ENCODE measurements around the gene CGNL1.

Gene CGNL1

GRCh38 chr15:57519806-57520205 lies 143.5 kb downstream of the CGNL1 start:
- H4K20me1 ChIP-seq: no peaks in the 10 kb centered on the region
- no peak overlapping the region for H3K27ac ChIP-seq
- H3K36me3 ChIP-seq: no peaks in the 10 kb centered on the region
- no peaks in the 10 kb centered on the region for H3K27me3 ChIP-seq
- no peaks in the 10 kb centered on the region for H3K9me3 ChIP-seq (replicated peaks in 1 of 11)
- H3K4me1 ChIP-seq: peaks cover 0 to 4% (median 0%) of the 10 kb centered on the region in 10 experiments; a peak in 2 of 20 replicates
- no peak overlapping the region for H3K4me3 ChIP-seq
- no peak overlapping the region for H3K9ac ChIP-seq
- no peak overlapping the region for H3K4me2 ChIP-seq
- no peak for TF ChIP-seq Cebpa-rat (IDR thresholded peaks at IDR 0.05)

GRCh38 chr15:57521503-57521902 lies 145.2 kb downstream of the CGNL1 start:
- Histone ChIP-seq H4K20me1 (no peaks in the 10 kb centered on the region), H3K27me3 (no peaks in the 10 kb centered on the region), H3K9ac (no peak overlapping the region), H3K4me3 (no peak overlapping the region), H3K4me1 (peaks cover 0 to 4% (median 0%) of the 10 kb centered on the region in 10 experiments; a peak in 4 of 20 replicates), H3K4me2 (no peak overlapping the region), H3K36me3 (no peaks in the 10 kb centered on the region), H3K9me3 (replicated peaks in 1 of 11) (no peaks in the 10 kb centered on the region), H3K27ac (no peak overlapping the region)
- TF ChIP-seq Cebpa-rat (IDR thresholded peaks at IDR 0.05): no peak

- Histone ChIP-seq H3K27ac (no peak overlapping the region), H3K36me3 (no peaks in the 10 kb centered on the region), H3K4me2 (no peak overlapping the region), H3K27me3 (no peaks in the 10 kb centered on the region), H3K4me3 (no peak overlapping the region), H3K9ac (no peak overlapping the region), H3K9me3 (replicated peaks in 1 of 11) (no peaks in the 10 kb centered on the region), H3K4me1 (peaks cover 0 to 10% (median 6%) of the 10 kb centered on the region in 10 experiments; a peak in 17 of 20 replicates), H4K20me1 (no peaks in the 10 kb centered on the region)
- TF ChIP-seq Cebpa-rat (IDR thresholded peaks at IDR 0.05): no peak
Measured at GRCh38 chr15:57522148-57522547, 145.8 kb downstream of the CGNL1 start.

- no peaks in the 10 kb centered on the region for H3K9me3 ChIP-seq (replicated peaks in 1 of 11)
- no peak overlapping the region for H3K9ac ChIP-seq
- H3K4me3 ChIP-seq: no peak overlapping the region
- no peak overlapping the region for H3K27ac ChIP-seq
- H3K4me2 ChIP-seq: no peak overlapping the region
- no peaks in the 10 kb centered on the region for H4K20me1 ChIP-seq
- TF ChIP-seq Cebpa-rat (IDR thresholded peaks at IDR 0.05): no peak
- H3K4me1 ChIP-seq: peaks cover 0 to 12% (median 8%) of the 10 kb centered on the region in 10 experiments; a peak in 17 of 20 replicates
- no peaks in the 10 kb centered on the region for H3K36me3 ChIP-seq
- H3K27me3 ChIP-seq: no peaks in the 10 kb centered on the region
Measured at GRCh38 chr15:57525581-57525980, 149.3 kb downstream of the CGNL1 start.

- no peak for TF ChIP-seq Cebpa-rat (IDR thresholded peaks at IDR 0.05)
- Histone ChIP-seq H3K27ac (no peak overlapping the region), H3K36me3 (no peaks in the 10 kb centered on the region), H3K9me3 (replicated peaks in 1 of 11) (no peaks in the 10 kb centered on the region), H4K20me1 (no peaks in the 10 kb centered on the region), H3K4me1 (peaks cover 0 to 12% (median 8%) of the 10 kb centered on the region in 10 experiments; a peak in 17 of 20 replicates), H3K27me3 (no peaks in the 10 kb centered on the region), H3K9ac (no peak overlapping the region), H3K4me3 (no peak overlapping the region), H3K4me2 (no peak overlapping the region)
Measured at GRCh38 chr15:57526076-57526475, 149.8 kb downstream of the CGNL1 start.

GRCh38 chr15:57526615-57527014 lies 150.3 kb downstream of the CGNL1 start:
- Histone ChIP-seq H3K27ac (no peak overlapping the region), H3K4me3 (no peak overlapping the region), H3K27me3 (no peaks in the 10 kb centered on the region), H3K9ac (no peak overlapping the region), H3K4me1 (peaks cover 0 to 12% (median 8%) of the 10 kb centered on the region in 10 experiments; a peak in 17 of 20 replicates), H3K36me3 (no peaks in the 10 kb centered on the region), H3K9me3 (replicated peaks in 1 of 11) (no peaks in the 10 kb centered on the region), H3K4me2 (peak overlapping the region in 6 of 11 experiments; percentile 28 to 58 (median 44); a peak in 5 of 22 replicates), H4K20me1 (no peaks in the 10 kb centered on the region)
- TF ChIP-seq Cebpa-rat (IDR thresholded peaks at IDR 0.05): no peak

GRCh38 chr15:57527382-57528091 lies 151.2 kb downstream of the CGNL1 start:
- Histone ChIP-seq H3K9ac (no peak overlapping the region), H3K27ac (0 out of 22 replicates have a peak overlapping the region, but pooled peaks of 1 of the 11 experiments have one; percentile 16), H4K20me1 (no peaks in the 10 kb centered on the region), H3K4me3 (no peak overlapping the region), H3K4me2 (peak overlapping the region in 9 of 11 experiments; percentile 7 to 68 (median 42); a peak in 14 of 22 replicates), H3K36me3 (no peaks in the 10 kb centered on the region), H3K4me1 (peaks cover 6 to 12% (median 9%) of the 10 kb centered on the region in 10 experiments; a peak in 19 of 20 replicates), H3K27me3 (no peaks in the 10 kb centered on the region), H3K9me3 (replicated peaks in 1 of 11) (no peaks in the 10 kb centered on the region)
- no peak for TF ChIP-seq Cebpa-rat (IDR thresholded peaks at IDR 0.05)

GRCh38 chr15:57528940-57529565 lies 152.7 kb downstream of the CGNL1 start:
- Histone ChIP-seq H3K9ac (no peak overlapping the region), H3K36me3 (no peaks in the 10 kb centered on the region), H3K4me2 (no peak overlapping the region), H4K20me1 (no peaks in the 10 kb centered on the region), H3K27me3 (no peaks in the 10 kb centered on the region), H3K9me3 (replicated peaks in 1 of 11) (no peaks in the 10 kb centered on the region), H3K4me3 (no peak overlapping the region), H3K4me1 (peaks cover 20 to 25% (median 22%) of the 10 kb centered on the region in 10 experiments), H3K27ac (no peak overlapping the region)
- no peak for TF ChIP-seq Cebpa-rat (IDR thresholded peaks at IDR 0.05)

- Histone ChIP-seq H3K27ac (no peak overlapping the region), H3K4me2 (no peak overlapping the region), H4K20me1 (no peaks in the 10 kb centered on the region), H3K4me1 (peaks cover 27 to 32% (median 29%) of the 10 kb centered on the region in 10 experiments), H3K36me3 (no peaks in the 10 kb centered on the region), H3K4me3 (no peak overlapping the region), H3K9me3 (replicated peaks in 1 of 11) (no peaks in the 10 kb centered on the region), H3K27me3 (no peaks in the 10 kb centered on the region), H3K9ac (no peak overlapping the region)
- TF ChIP-seq Cebpa-rat (IDR thresholded peaks at IDR 0.05): no peak
Measured at GRCh38 chr15:57529748-57530147, 153.4 kb downstream of the CGNL1 start.

All from BLaER1 treated with 17β-estradiol and CSF1 and Interleukin-3, amounts not matched to agents 10 nM and 100 nM (cell line).